Caco-2 (cell line): Measurements from ENCODE around the gene SPNS2. TPM values are rescaled to one million over a fixed set of nuclear protein-coding genes. Genes with fewer than 3 reads are reported as not detected.

Experiments used
- BruUV-seq: library from RNA; stranded (reverse); fragments of 400-500 nt; replicated peaks from 2 replicates; lab custom pipeline; 2021; lab: Mats Ljungman, UMichigan
- CTCF ChIA-PET: fragments of 300-600 bp; sonication (Branson Sonifier 250); formaldehyde crosslinking; loops from one replicate; lab custom pipeline; 2022; ENCODE audit warnings: antibody characterized with exemption; lab: Charles Lee
- POLR2A ChIA-PET: fragments of 300-600 bp; sonication (Branson Sonifier 250); formaldehyde crosslinking; loops from one replicate; lab custom pipeline; 2022; ENCODE audit warnings: antibody characterized with exemption; lab: Charles Lee
- DNase-seq, 2 experiments: peaks; one replicate each; pipeline versions ENCODE4 v3.0.0 to v3.0.0-alpha.2; 2020 to 2022
- H3K27me3 ChIP-seq: replicated peaks from 2 replicates; pipeline ENCODE4 v1.6.0; 2011; ENCODE audit warnings: low read length; ENCODE audit not compliant: control insufficient read depth, insufficient read depth
- H3K36me3 ChIP-seq: 2 replicates; pipeline ENCODE4 v1.5.1; 2011; ENCODE audit warnings: low read length; ENCODE audit not compliant: control insufficient read depth, insufficient read depth
- H3K4me1 ChIP-seq: fragments of 250-450 bp; sonication (Bioruptor Pico); 2 replicates; pipeline ENCODE4 v1.5.1; 2020; ENCODE audit warnings: mild to moderate bottlenecking
- H3K4me3 ChIP-seq: 2 replicates; pipeline ENCODE4 v1.5.1; 2011; ENCODE audit warnings: low read depth, mild to moderate bottlenecking, control low read depth, low read length
- H3K9me3 ChIP-seq: fragments of 250-450 bp; sonication (Bioruptor Pico); 2 replicates; pipeline ENCODE4 v1.5.1; 2020; ENCODE audit warnings: mild to moderate bottlenecking, moderate library complexity
- H3K27ac Mint-ChIP-seq: one replicate; pipeline ENCODE4 v1.8.0; 2022; ENCODE audit warnings: mixed read lengths; ENCODE audit not compliant: unreplicated experiment
- H3K27me3 Mint-ChIP-seq: one replicate; pipeline ENCODE4 v1.8.0; 2022; ENCODE audit warnings: mixed read lengths; ENCODE audit not compliant: insufficient read depth, unreplicated experiment
- H3K36me3 Mint-ChIP-seq: one replicate; pipeline ENCODE4 v1.8.0; 2022; ENCODE audit warnings: mild to moderate bottlenecking, mixed read lengths; ENCODE audit not compliant: insufficient read depth, unreplicated experiment
- H3K4me1 Mint-ChIP-seq: one replicate; pipeline ENCODE4 v1.8.0; 2022; ENCODE audit warnings: low read depth, mixed read lengths; ENCODE audit not compliant: unreplicated experiment
- H3K4me3 Mint-ChIP-seq: one replicate; pipeline ENCODE4 v1.8.0; 2022; ENCODE audit warnings: mild to moderate bottlenecking, moderate library complexity, mixed read lengths; ENCODE audit not compliant: unreplicated experiment
- H3K9me3 Mint-ChIP-seq: one replicate; pipeline ENCODE4 v1.8.0; 2022; ENCODE audit warnings: mixed read lengths; ENCODE audit not compliant: unreplicated experiment
- CTCF ChIP-seq, 2 experiments: fragments of 200-600 bp in 1 of 2; IDR thresholded peaks; 1 replicate in 1 of 2; 2 replicates in 1 of 2; pipeline versions ENCODE4 v1.5.1 to v1.8.0; 2011 to 2022; ENCODE audit warnings: antibody characterized with exemption in 1 of 2, control low read depth in 1 of 2, inconsistent platforms in 1 of 2, low read depth in 1 of 2, low read length in 1 of 2, mild to moderate bottlenecking in 1 of 2, moderate library complexity in 1 of 2; ENCODE audit not compliant: insufficient read depth in 1 of 2, severe bottlenecking in 1 of 2, unreplicated experiment in 1 of 2
- intact Hi-C: fragments of 100-400 bp; cut with micrococcal nuclease; formaldehyde crosslinking; loops from one replicate; pipeline ENCODE4 v1.10.0; 2022; ENCODE audit not compliant: unreplicated experiment
- total RNA-seq: library from RNA; stranded (reverse); gene quantifications from 2 replicates; pipeline ENCODE4 v1.2.3, GENCODE V29; 2022

The SPNS2 gene
- total RNA-seq, 1 experiment from 2014 or later: 1.00 TPM

GRCh38 chr17:4544135-4544950, 45.7 kb downstream of the SPNS2 start:
- Mint-ChIP-seq H3K9me3 (no peaks in the 10 kb centered on the region), H3K36me3 (peaks cover 40% of the 10 kb centered on the region), H3K27ac (no peak overlapping the region), H3K4me1 (no peaks in the 10 kb centered on the region), H3K27me3 (no peaks in the 10 kb centered on the region), H3K4me3 (no peak overlapping the region)
- Histone ChIP-seq H3K9me3 (no peaks in the 10 kb centered on the region), H3K4me3 (no peak overlapping the region), H3K36me3 (no peaks in the 10 kb centered on the region), H3K4me1 (no peaks in the 10 kb centered on the region), H3K27me3 (no peaks in the 10 kb centered on the region)
- ChIA-PET CTCF (no interaction called here), POLR2A (no interaction called here)
- TF ChIP-seq CTCF (IDR thresholded peaks at IDR 0.05; ENCODE audit: insufficient read depth in 1 of 2, low read depth in 1 of 2, low read length in 1 of 2, severe bottlenecking in 1 of 2, unreplicated experiment in 1 of 2): no peak
- no peak for DNase-seq
- intact Hi-C loops: loop anchor here (5.0 kb wide), 1 partner anchor 122 kb away; no protein-coding TSS in a partner anchor
- BruUV-seq: no TSS peak

GRCh38 chr17:4544951-4545216, 46.2 kb downstream of the SPNS2 start:
- ChIA-PET CTCF (no interaction called here), POLR2A (no interaction called here)
- no peaks in the 10 kb centered on the region for H3K9me3 Mint-ChIP-seq
- no peaks in the 10 kb centered on the region for H3K27me3 Mint-ChIP-seq
- intact Hi-C loops: loop anchor here (5.0 kb wide), 1 partner anchor 123 kb away; no protein-coding TSS in a partner anchor
- no peaks in the 10 kb centered on the region for H3K4me1 ChIP-seq
- peaks cover 35% of the 10 kb centered on the region for H3K36me3 Mint-ChIP-seq
- H3K36me3 ChIP-seq: no peaks in the 10 kb centered on the region
- H3K4me3 Mint-ChIP-seq: no peak overlapping the region
- no peaks in the 10 kb centered on the region for H3K27me3 ChIP-seq
- no peaks in the 10 kb centered on the region for H3K9me3 ChIP-seq
- H3K27ac Mint-ChIP-seq: no peak overlapping the region
- no peak for TF ChIP-seq CTCF (IDR thresholded peaks at IDR 0.05; ENCODE audit: insufficient read depth in 1 of 2, low read depth in 1 of 2, low read length in 1 of 2, severe bottlenecking in 1 of 2, unreplicated experiment in 1 of 2)
- DNase-seq: no peak
- no peak overlapping the region for H3K4me3 ChIP-seq
- H3K4me1 Mint-ChIP-seq: no peaks in the 10 kb centered on the region
- BruUV-seq: no TSS peak

- BruUV-seq: no TSS peak
- intact Hi-C loops: no loop called here
- H3K27me3 ChIP-seq: no peaks in the 10 kb centered on the region
These were observed 46.7 kb downstream of the SPNS2 start for GRCh38 chr17:4545217-4545951.

More at GRCh38 chr17:4545217-4545951, 46.7 kb downstream of the SPNS2 start:
- Histone ChIP-seq H3K9me3 (no peaks in the 10 kb centered on the region), H3K4me3 (no peak overlapping the region), H3K36me3 (no peaks in the 10 kb centered on the region), H3K4me1 (no peaks in the 10 kb centered on the region)
- TF ChIP-seq CTCF (IDR thresholded peaks at IDR 0.05; ENCODE audit: insufficient read depth in 1 of 2, low read depth in 1 of 2, low read length in 1 of 2, severe bottlenecking in 1 of 2, unreplicated experiment in 1 of 2): no peak
- no peak overlapping the region for H3K27ac Mint-ChIP-seq
- peaks cover 31% of the 10 kb centered on the region for H3K36me3 Mint-ChIP-seq
- ChIA-PET CTCF (no interaction called here), POLR2A (no interaction called here)
- no peak overlapping the region for H3K4me3 Mint-ChIP-seq
- H3K27me3 Mint-ChIP-seq: no peaks in the 10 kb centered on the region
- no peaks in the 10 kb centered on the region for H3K4me1 Mint-ChIP-seq
- no peak for DNase-seq
- H3K9me3 Mint-ChIP-seq: no peaks in the 10 kb centered on the region
